Measurements from ENCODE around the gene LMO1.

GRCh38 chr11:8291421-8292350 lies 28.0 kb upstream of the LMO1 start:
- TF ChIP-seq CTCF (IDR thresholded peaks at IDR 0.05; ENCODE audit: poor library complexity): no peak
- no peak for TF ChIP-seq EZH2 (IDR thresholded peaks at IDR 0.05; ENCODE audit: borderline replicate concordance)
